Heart right ventricle (tissue), 16 donors: Measurements from ENCODE around the gene CDC73. TPM values are rescaled to one million over a fixed set of nuclear protein-coding genes. Genes with fewer than 3 reads are reported as not detected.
A peak's percentile ranks its signal among the peaks of the same experiment; 100 is the strongest.

Experiments used
- ATAC-seq, 8 donors: fragments of 200-7000 bp; cut with Tn5 transposase; one replicate each; pipeline ENCODE4 v1.9.1; 2020; ENCODE audit warnings: mild to moderate bottlenecking in 8 of 8, moderate library complexity in 8 of 8, moderate number of reproducible peaks in 1 of 8
- DNase-seq, 2 donors: peaks; one replicate each; pipeline ENCODE4 v3.0.0-alpha.2; 2020
- H3K27ac ChIP-seq, 10 donors: fragments of 200-600 bp; sonication (generic) in 2 of 10; one replicate each; pipeline versions ENCODE4 v1.5.0 to v1.8.0; 2020 to 2022; ENCODE audit warnings: mild to moderate bottlenecking in 3 of 10
- H3K27me3 ChIP-seq, 7 donors: fragments of 200-600 bp; one replicate each; pipeline ENCODE4 v1.8.0; 2021 to 2022; ENCODE audit warnings: mild to moderate bottlenecking in 2 of 7
- H3K36me3 ChIP-seq, 9 donors: fragments of 200-600 bp; sonication (generic) in 1 of 9; one replicate each; pipeline versions ENCODE4 v1.5.0 to v1.8.0; 2020 to 2022; ENCODE audit warnings: mild to moderate bottlenecking in 2 of 9
- H3K4me1 ChIP-seq, 9 donors: fragments of 200-600 bp; sonication (generic) in 1 of 9; one replicate each; pipeline versions ENCODE4 v1.5.0 to v1.8.0; 2020 to 2022; ENCODE audit warnings: mild to moderate bottlenecking in 4 of 9
- H3K4me3 ChIP-seq, 10 donors: fragments of 200-600 bp; sonication (generic) in 2 of 10; one replicate each; pipeline versions ENCODE4 v1.5.0 to v1.8.0; 2020 to 2022; ENCODE audit warnings: mild to moderate bottlenecking in 7 of 10, moderate library complexity in 2 of 10
- H3K9me3 ChIP-seq, 11 donors: fragments of 200-600 bp in 10 of 11; sonication (generic) in 2 of 11; one replicate each; pipeline versions ENCODE4 v1.5.0 to v1.8.0; 2013 to 2022; ENCODE audit warnings: mild to moderate bottlenecking in 2 of 11, control low read depth in 1 of 11, moderate library complexity in 1 of 11
- CTCF ChIP-seq, 9 donors: fragments of 200-600 bp; sonication (generic) in 2 of 9; IDR thresholded peaks; one replicate each; pipeline versions ENCODE4 v1.5.0 to v1.8.0; 2021 to 2022; ENCODE audit warnings: antibody characterized with exemption in 9 of 9, mild to moderate bottlenecking in 5 of 9, moderate library complexity in 1 of 9
- WGBS, 2 donors: extraction: QIAGEN DNeasy Blood & Tissue Kit; methylation state at CpG; one replicate each; pipeline ENCODE4 v1.1.7; 2013; ENCODE audit warnings: inconsistent platforms in 1 of 2; 5-methylcytosine and 5-hydroxymethylcytosine counted together
- intact Hi-C, 10 donors: fragments of 100-400 bp; cut with DNase I; formaldehyde crosslinking; loops; one replicate each; pipeline versions ENCODE4 v1.11.1 to v1.14.2; 2022
- polyA plus RNA-seq, 2 donors: library from polyadenylated mRNA; stranded (reverse); fragments of 200-250 nt; gene quantifications; one replicate each; pipeline ENCODE4 v1.2.3, GENCODE V29; 2013
- total RNA-seq, 10 donors: library from RNA; stranded (reverse); fragmentation: NEBNext Ultra II Directional in 3 of 10; extraction: Animal tissue kit (Norgen Biotek cat#: 25700) in 3 of 10; gene quantifications; one replicate each; pipeline versions ENCODE4 v1.2.1 to v1.2.4, GENCODE V29; 2021 to 2023
- donor health status: Arrhythmogenic right ventricular cardiomyopathy.
- donor health status: ischemic (EF 13 %, LVEDD 7.1; RV severe dilation, severe dysfunction).
- donor health status: healthy with polysubstance abuse.
- donor health status: DM: no; HTN: yes; CAD: no.
- donor health status: DM: no; HTN: no; CAD: no.
- donor health status: ischemic (EF 25% LVEDD 6.9; RV normal size, moderate dysfunction).
- donor health status: ischemic (EF 25% LVEDD 5.7; RV mildly dilated, moderate dysfunction).
- donor health status: healthy.
- donor health status: DM: yes; HTN: yes; CAD: no.
- donor health status: Ischemic cardiomyopathy.
- donor health status: ischemic (EF 35%, LVEDD 5.7; RV mildly dilated, moderate dysfunction).
- donor health status: nonischemic (EF 11% LVEDD 7.7; RV severe dilation, severe dysfunction).
- donor health status: DM: yes; HTN: yes; CAD: no.
- donor health status: PGD.
- donor health status: ischemic (EF 29% LVEDD 5.4; RV normal size, mild dysfunction).
- donor health status: nonischemic (EF 23%, LVEDD 6.1; RV moderate dilation, normal function).

Gene CDC73
- total and polyA plus RNA-seq, 12 donors, result 9.2 to 70.2 (median 54.2) TPM

GRCh38 chr1:193259636-193260035 is 137.8 kb downstream of the CDC73 start:
- Histone ChIP-seq H3K36me3 (peaks cover 0 to 20% (median 0%) of the 10 kb centered on the region in 9 donors), H3K27ac (no peak overlapping the region), H3K9me3 (no peaks in the 10 kb centered on the region), H3K4me3 (no peak overlapping the region), H3K4me1 (peaks cover 0 to 15% (median 0%) of the 10 kb centered on the region in 9 donors), H3K27me3 (no peaks in the 10 kb centered on the region)
- WGBS, 2 donors, result 95 to 96% methylated on average over 2 of the region's 2 CpGs
- TF ChIP-seq CTCF (IDR thresholded peaks at IDR 0.05), result no peak
- DNase-seq, result no peak
- intact Hi-C loops, result no loop called here
- peak in 1 of 8 donors; percentile 14 for ATAC-seq

GRCh38 chr1:193260056-193260745 is 138.4 kb downstream of the CDC73 start:
- no peaks in the 10 kb centered on the region for H3K9me3 ChIP-seq
- intact Hi-C loops, result no loop called here
- TF ChIP-seq CTCF (IDR thresholded peaks at IDR 0.05), result no peak
- H3K27me3 ChIP-seq, result no peaks in the 10 kb centered on the region
- DNase-seq, result no peak
- peaks cover 0 to 20% (median 0%) of the 10 kb centered on the region in 9 donors for H3K36me3 ChIP-seq
- ATAC-seq, result no peak
- H3K4me3 ChIP-seq, result no peak overlapping the region
- peaks cover 0 to 15% (median 0%) of the 10 kb centered on the region in 9 donors for H3K4me1 ChIP-seq
- WGBS, 2 donors, result 85 to 90% methylated on average over 4 of the region's 4 CpGs
- peak overlapping the region in 2 of 10 donors; percentile 10 to 25 for H3K27ac ChIP-seq

GRCh38 chr1:193260896-193261295 is 139.1 kb downstream of the CDC73 start:
- intact Hi-C loops, result no loop called here
- H3K9me3 ChIP-seq, result no peaks in the 10 kb centered on the region
- peak overlapping the region in 2 of 10 donors; percentile 10 to 25 for H3K27ac ChIP-seq
- peaks cover 0 to 15% (median 0%) of the 10 kb centered on the region in 9 donors for H3K4me1 ChIP-seq
- ATAC-seq (peak in 3 of 8 donors; percentile 49 to 77 (median 72)), DNase-seq (no peak)
- TF ChIP-seq CTCF (IDR thresholded peaks at IDR 0.05), result no peak
- H3K4me3 ChIP-seq, result no peak overlapping the region
- H3K36me3 ChIP-seq, result peaks cover 0 to 25% (median 0%) of the 10 kb centered on the region in 9 donors
- no peaks in the 10 kb centered on the region for H3K27me3 ChIP-seq

GRCh38 chr1:193262661-193263060 is 140.8 kb downstream of the CDC73 start:
- DNase-seq (no peak), ATAC-seq (peak in 2 of 8 donors; percentile 22 to 64)
- Histone ChIP-seq H3K27ac (no peak overlapping the region), H3K4me1 (peaks cover 0 to 15% (median 0%) of the 10 kb centered on the region in 9 donors), H3K9me3 (no peaks in the 10 kb centered on the region), H3K4me3 (no peak overlapping the region), H3K36me3 (peaks cover 0 to 27% (median 0%) of the 10 kb centered on the region in 9 donors), H3K27me3 (no peaks in the 10 kb centered on the region)
- WGBS, 2 donors, result 76 to 89% methylated on average over 3 of the region's 3 CpGs
- intact Hi-C loops, result no loop called here
- no peak for TF ChIP-seq CTCF (IDR thresholded peaks at IDR 0.05)
